HG02970 (cell line): ENCODE results near the gene MCIDAS.
A peak's percentile ranks its signal among the peaks of the same experiment; 100 is the strongest.

Source experiments
- ATAC-seq: cut with Tn5 transposase; IDR thresholded peaks from one replicate; pipeline ENCODE4 v1.9.1; 2021; ENCODE audit warnings: mild to moderate bottlenecking, moderate library complexity, moderate number of reproducible peaks; ENCODE audit not compliant: unreplicated experiment, low FRiP score

MCIDAS gene

GRCh38 chr5:55222985-55223811, 3.9 kb downstream of the MCIDAS start:
- ATAC-seq, result no peak

DNA sequence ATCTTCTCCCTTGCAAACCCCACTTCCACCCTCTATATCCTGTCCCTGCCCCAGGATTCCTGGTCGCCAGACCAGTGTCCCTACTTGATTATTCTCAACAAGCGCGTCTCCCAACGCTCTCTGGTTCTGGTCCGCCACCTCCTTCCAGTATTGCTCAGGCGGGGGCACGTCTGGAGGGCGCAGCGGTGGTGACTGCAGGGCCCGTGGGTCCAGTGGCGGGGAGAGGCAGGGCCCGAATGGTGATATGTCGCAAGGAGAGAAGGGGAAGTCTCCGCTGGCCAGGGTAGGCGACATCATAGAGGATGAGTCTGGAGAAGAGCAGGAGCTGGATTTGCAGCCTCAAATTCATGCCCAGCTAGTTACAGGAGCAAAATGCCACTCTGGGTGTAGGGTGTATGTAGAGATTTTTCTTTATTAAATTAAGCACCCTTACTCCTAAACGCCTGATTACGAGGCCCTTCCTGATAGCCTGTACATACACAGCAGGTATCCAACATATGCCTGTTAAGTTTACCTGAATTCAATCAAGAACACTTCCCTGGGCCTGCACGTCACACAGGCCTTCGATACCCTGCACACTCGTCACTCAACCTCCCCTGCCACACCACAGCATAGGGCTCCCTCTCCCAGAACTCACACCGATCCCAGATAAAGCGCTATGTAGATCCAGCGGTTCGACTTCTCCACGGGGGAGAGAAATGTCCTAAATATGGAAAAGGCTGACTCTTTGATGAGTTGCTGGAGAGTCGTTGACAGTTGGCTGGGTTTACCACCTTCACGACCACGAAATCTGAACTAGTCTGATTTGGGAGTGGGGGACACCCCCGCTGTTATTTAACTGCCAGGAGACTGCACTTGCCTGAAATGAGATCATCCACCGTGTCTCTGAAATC, 4.8 kb downstream of the MCIDAS start:
- ATAC-seq, result no peak

GRCh38 chr5:55220433-55221185, 6.5 kb downstream of the MCIDAS start:
- ATAC-seq, result no peak

DNA sequence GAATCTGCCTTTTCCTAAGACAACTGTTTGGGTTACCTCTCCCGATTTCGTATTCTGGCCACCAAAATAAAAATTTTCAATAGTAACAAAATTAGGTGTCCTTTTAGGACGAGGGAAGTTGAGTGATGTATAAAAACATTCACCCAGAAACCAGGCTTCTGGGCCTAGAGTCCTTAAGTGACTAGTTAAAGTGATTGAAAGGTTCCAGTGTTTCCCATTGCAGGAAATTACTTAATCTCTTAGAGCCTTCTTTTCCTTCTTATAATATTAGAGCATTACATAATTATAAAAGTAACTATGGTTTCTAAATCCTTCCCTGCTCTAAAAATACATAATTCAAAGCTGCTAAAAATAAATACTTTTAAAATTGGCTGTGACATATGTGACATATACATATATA, 7.3 kb downstream of the MCIDAS start:
- no peak for ATAC-seq

- no peak for ATAC-seq
Observed at GRCh38 chr5:55218967-55219366, 8.1 kb downstream of the MCIDAS start.

DNA sequence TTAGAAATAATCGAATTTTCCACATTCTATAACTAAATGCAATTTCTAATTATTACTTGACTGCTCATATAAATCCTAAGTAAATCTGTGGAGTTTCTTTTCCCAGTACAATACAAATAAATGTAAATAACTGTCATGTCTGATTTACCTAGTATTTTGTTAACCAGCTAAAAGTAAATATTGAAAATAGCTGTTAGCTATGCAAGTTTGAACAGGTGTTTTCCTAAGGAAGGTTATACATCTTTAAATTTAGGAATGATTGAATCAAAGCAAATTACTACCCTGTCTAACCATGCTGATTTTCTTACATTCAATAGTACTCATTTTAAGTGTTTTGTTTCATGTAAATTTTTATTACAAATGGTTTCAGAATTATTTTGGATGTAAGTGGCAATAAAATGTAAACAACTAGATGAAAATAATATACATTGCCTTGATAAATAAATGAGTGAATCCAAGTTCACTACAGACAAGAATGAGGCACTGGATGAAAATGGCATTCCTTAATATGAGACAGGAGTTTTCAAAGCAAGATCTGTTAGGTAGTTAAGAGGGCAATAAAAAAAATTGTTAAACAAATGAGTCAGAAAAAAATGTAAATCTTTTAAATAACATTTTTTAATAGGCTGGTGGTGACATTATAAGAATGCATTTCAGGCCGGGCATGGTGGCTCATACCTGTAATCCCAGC, 15.8 kb downstream of the MCIDAS start:
- ATAC-seq, result no peak

DNA sequence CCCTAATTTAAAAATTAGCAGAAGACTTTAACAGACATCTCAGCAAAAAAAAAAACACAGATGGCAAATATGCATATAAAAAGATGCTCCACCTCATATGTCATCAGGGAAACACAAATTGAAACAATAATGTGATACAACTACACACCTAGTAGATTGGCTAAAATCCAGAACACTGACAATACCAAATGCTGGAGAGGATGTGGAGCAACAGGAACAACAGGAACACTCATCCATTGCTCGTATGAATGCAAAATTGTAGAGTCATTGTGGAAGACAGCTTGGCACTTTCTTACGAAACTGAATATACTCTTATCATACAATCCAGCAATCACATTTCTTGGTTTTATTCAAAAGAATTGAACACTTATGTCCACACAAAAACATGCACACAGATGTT, 22.1 kb downstream of the MCIDAS start:
- ATAC-seq, result no peak

DNA sequence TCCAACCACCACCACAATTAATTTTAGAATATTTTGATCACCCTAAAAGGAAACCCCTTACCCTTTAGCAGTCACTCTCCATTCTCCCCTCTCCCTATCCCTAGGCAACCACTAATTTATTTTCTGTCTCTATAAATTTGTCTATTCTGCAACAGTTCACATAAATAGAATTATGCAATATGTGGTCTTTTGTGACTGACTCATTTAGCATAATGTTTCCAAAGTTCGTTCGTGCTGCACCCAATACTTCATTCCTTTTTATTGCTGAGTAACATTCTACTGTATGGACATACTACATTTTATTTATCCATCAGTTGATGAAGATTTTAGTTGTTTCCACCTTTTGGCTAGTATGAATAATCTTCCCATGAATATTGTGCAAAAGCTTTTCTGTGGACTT, 36.0 kb downstream of the MCIDAS start:
- no peak for ATAC-seq

- ATAC-seq, result no peak
Observed at GRCh38 chr5:55188656-55189540, 38.2 kb downstream of the MCIDAS start.

- no peak for ATAC-seq
Observed at GRCh38 chr5:55187370-55187769, 39.7 kb downstream of the MCIDAS start.

- ATAC-seq, result no peak
Observed at GRCh38 chr5:55180016-55180415, 47.1 kb downstream of the MCIDAS start.

DNA sequence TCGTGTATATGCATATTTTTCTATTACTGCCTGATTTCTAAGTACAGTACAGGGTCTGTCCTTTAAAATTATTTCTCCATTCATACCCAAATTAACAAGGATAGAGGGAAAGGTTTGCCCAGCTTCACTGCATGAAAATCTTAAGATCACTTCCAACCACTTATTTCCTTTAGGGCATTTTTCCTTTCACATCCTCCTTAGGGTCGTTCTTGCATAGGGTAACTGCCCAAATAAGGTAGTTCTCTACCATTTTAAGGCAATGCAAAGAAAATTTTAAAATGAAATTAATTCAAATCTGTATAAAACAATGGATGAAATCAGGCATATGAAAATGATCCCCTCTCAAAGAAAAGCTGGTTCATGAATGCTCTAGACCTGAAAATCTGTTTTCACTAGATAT, 50.0 kb downstream of the MCIDAS start:
- ATAC-seq, result no peak

- no peak for ATAC-seq
Observed at GRCh38 chr5:55176176-55176818, 50.8 kb downstream of the MCIDAS start.

- no peak for ATAC-seq
Observed at GRCh38 chr5:55175781-55176175, 51.3 kb downstream of the MCIDAS start.

DNA sequence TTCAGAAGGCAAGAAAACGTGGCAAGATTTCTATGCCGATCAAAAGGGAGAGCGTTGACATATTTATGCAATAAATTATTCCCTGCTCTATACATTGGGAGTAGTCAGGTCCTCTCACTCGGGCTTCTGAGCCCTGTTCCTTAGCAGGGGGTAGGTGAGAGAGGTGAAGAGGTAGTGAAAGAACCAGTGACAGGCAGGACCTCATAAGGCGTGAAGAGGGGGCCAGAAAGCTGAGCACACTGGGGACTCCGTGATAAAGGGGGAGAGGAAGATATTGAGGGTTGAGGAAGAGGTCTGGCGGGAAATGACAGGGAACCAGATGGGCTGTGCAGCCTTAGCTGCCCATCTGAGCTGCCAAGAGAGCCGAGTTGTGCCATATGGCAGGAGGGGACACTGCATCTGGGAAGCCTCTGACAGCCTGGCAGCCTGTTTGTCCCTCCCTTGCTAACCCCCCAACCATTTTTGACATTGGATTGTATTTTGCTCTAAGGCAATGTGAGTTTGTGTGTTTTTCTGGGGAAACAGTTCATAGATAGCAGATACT, 53.4 kb downstream of the MCIDAS start:
- no peak for ATAC-seq

DNA sequence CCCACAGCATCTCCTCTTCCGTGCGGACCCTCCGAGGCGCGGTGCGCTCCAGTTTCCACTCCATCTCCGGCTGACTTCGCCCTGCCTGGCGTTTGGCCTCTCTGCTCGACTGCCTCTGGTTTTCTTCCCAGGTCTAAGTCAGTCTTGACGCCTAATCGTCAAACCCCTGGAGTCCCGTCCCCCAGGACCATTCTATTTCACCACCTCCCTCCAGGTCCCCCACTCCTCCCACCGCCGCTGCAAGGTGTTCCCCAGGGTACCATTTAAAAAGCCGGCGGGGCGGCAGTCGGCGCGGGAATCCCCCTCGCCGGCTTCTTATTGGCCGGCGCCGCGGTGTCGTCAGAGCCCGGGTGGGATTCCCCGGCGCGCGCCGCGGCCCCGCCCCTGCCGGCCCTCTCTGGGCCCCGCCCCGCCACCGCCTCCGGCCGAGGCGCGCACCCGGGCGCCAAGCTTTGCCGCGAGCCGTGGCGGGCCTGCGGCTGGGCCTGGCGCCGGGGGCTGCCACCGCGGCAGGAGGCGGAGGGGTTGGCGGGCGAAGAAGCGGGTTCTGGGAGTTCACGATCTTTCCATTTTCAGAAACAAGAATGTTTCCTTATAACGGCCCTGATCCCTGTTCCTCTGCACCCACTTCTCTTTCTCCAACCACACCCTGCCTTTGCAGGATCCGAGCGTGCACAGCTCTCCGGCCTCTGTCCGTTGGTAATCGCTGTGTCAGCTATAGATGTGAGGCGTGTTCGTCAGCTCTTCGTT, 54.0 kb downstream of the MCIDAS start, which contains the start of gene CDC20B:
Gene CDC20B (minus strand): TSS at position 241 of the 750 bp plus-strand sequence. CDS start 177 bp downstream, at position 64.
- ATAC-seq, result peak; percentile 90

GRCh38 chr5:55172051-55172899, 54.8 kb downstream of the MCIDAS start:
- ATAC-seq, result peak; percentile 54
